ENCODE results near the gene GNAT1.

Gene GNAT1

GRCh38 chr3:50163572-50164455, 27.6 kb upstream of the GNAT1 start:
- DNase-seq = no peak

- no peak for DNase-seq
These were observed 26.9 kb upstream of the GNAT1 start for GRCh38 chr3:50164481-50164880.

GRCh38 chr3:50164984-50165909, 26.2 kb upstream of the GNAT1 start:
- DNase-seq = no peak

GRCh38 chr3:50165910-50166538, 25.4 kb upstream of the GNAT1 start:
- DNase-seq = no peak

GRCh38 chr3:50166620-50167019, 24.8 kb upstream of the GNAT1 start:
- no peak for DNase-seq

- DNase-seq = no peak
These were observed 24.2 kb upstream of the GNAT1 start for GRCh38 chr3:50167069-50167840.

GRCh38 chr3:50167841-50168209, 23.6 kb upstream of the GNAT1 start:
- DNase-seq = no peak

- DNase-seq = no peak
These were observed 23.0 kb upstream of the GNAT1 start for GRCh38 chr3:50168388-50168787.

GRCh38 chr3:50168791-50169190, 22.6 kb upstream of the GNAT1 start:
- DNase-seq = no peak

- DNase-seq = no peak
These were observed 22.1 kb upstream of the GNAT1 start for GRCh38 chr3:50169232-50169832.

GRCh38 chr3:50169858-50170257, 21.6 kb upstream of the GNAT1 start:
- DNase-seq = no peak

GRCh38 chr3:50170689-50171088, 20.7 kb upstream of the GNAT1 start:
- no peak for DNase-seq

- DNase-seq = no peak
These were observed 19.7 kb upstream of the GNAT1 start for GRCh38 chr3:50171540-50172301.

- no peak for DNase-seq
These were observed 18.7 kb upstream of the GNAT1 start for GRCh38 chr3:50172626-50173220.

- no peak for DNase-seq
These were observed 17.5 kb upstream of the GNAT1 start for GRCh38 chr3:50173685-50174516.

GRCh38 chr3:50174517-50174895, 16.9 kb upstream of the GNAT1 start:
- DNase-seq = no peak

- no peak for DNase-seq
These were observed 16.4 kb upstream of the GNAT1 start for GRCh38 chr3:50174947-50175524.

- no peak for DNase-seq
These were observed 14.1 kb upstream of the GNAT1 start for GRCh38 chr3:50177346-50177745.

- DNase-seq = no peak
These were observed 11.7 kb upstream of the GNAT1 start for GRCh38 chr3:50179710-50180109.

- no peak for DNase-seq
These were observed 9.4 kb upstream of the GNAT1 start for GRCh38 chr3:50181985-50182384.

Data from SIG-M5 (cell line).